ENCODE data around the gene SLC13A5. TPM values are rescaled to one million over a fixed set of nuclear protein-coding genes. Genes with fewer than 3 reads are reported as not detected.

The SLC13A5 gene
- total RNA-seq, 1 donor from 2014 or later, result 0.54 TPM

GRCh38 chr17:6675201-6675825 is 37.9 kb downstream of the SLC13A5 start:
- Mint-ChIP-seq H3K4me3 (no peak overlapping the region), H3K36me3 (ENCODE audit: low read depth) (no peaks in the 10 kb centered on the region), H3K27ac (ENCODE audit: unreplicated experiment) (no peak overlapping the region), H3K9me3 (no peaks in the 10 kb centered on the region), H3K4me1 (no peaks in the 10 kb centered on the region), H3K27me3 (ENCODE audit: low read depth) (peaks cover 16% of the 10 kb centered on the region)
- no peak for TF ChIP-seq CTCF (conservative IDR thresholded peaks at IDR 0.05)
- no peak for DNase-seq (ENCODE audit: low read depth, low spot score)

- H3K4me1 Mint-ChIP-seq, result no peaks in the 10 kb centered on the region
- H3K27me3 Mint-ChIP-seq (ENCODE audit: low read depth), result peaks cover 12% of the 10 kb centered on the region
- H3K9me3 Mint-ChIP-seq, result no peaks in the 10 kb centered on the region
- H3K4me3 Mint-ChIP-seq, result no peak overlapping the region
- no peak for DNase-seq (ENCODE audit: low read depth, low spot score)
- no peaks in the 10 kb centered on the region for H3K36me3 Mint-ChIP-seq (ENCODE audit: low read depth)
- no peak for TF ChIP-seq CTCF (conservative IDR thresholded peaks at IDR 0.05)
- no peak overlapping the region for H3K27ac Mint-ChIP-seq (ENCODE audit: unreplicated experiment)
Observed at GRCh38 chr17:6674586-6674985, 38.6 kb downstream of the SLC13A5 start.

- Mint-ChIP-seq H3K4me1 (peaks cover 13% of the 10 kb centered on the region), H3K36me3 (ENCODE audit: low read depth) (no peaks in the 10 kb centered on the region), H3K4me3 (no peak overlapping the region), H3K27me3 (ENCODE audit: low read depth) (peaks cover 13% of the 10 kb centered on the region), H3K9me3 (no peaks in the 10 kb centered on the region), H3K27ac (ENCODE audit: unreplicated experiment) (no peak overlapping the region)
- no peak for TF ChIP-seq CTCF (conservative IDR thresholded peaks at IDR 0.05)
- no peak for DNase-seq (ENCODE audit: low read depth, low spot score)
Observed at GRCh38 chr17:6671431-6671830, 41.7 kb downstream of the SLC13A5 start.

GRCh38 chr17:6670999-6671398 is 42.2 kb downstream of the SLC13A5 start:
- no peak overlapping the region for H3K27ac Mint-ChIP-seq (ENCODE audit: unreplicated experiment)
- DNase-seq (ENCODE audit: low read depth, low spot score), result no peak
- H3K4me1 Mint-ChIP-seq, result peaks cover 15% of the 10 kb centered on the region
- TF ChIP-seq CTCF (conservative IDR thresholded peaks at IDR 0.05), result no peak
- H3K9me3 Mint-ChIP-seq, result no peaks in the 10 kb centered on the region
- no peaks in the 10 kb centered on the region for H3K36me3 Mint-ChIP-seq (ENCODE audit: low read depth)
- H3K4me3 Mint-ChIP-seq, result no peak overlapping the region
- H3K27me3 Mint-ChIP-seq (ENCODE audit: low read depth), result peaks cover 16% of the 10 kb centered on the region

GRCh38 chr17:6670571-6670970 is 42.6 kb downstream of the SLC13A5 start:
- no peak for DNase-seq (ENCODE audit: low read depth, low spot score)
- no peaks in the 10 kb centered on the region for H3K36me3 Mint-ChIP-seq (ENCODE audit: low read depth)
- H3K4me1 Mint-ChIP-seq, result peaks cover 17% of the 10 kb centered on the region
- no peaks in the 10 kb centered on the region for H3K9me3 Mint-ChIP-seq
- TF ChIP-seq CTCF (conservative IDR thresholded peaks at IDR 0.05), result no peak
- peaks cover 19% of the 10 kb centered on the region for H3K27me3 Mint-ChIP-seq (ENCODE audit: low read depth)
- H3K4me3 Mint-ChIP-seq, result no peak overlapping the region
- no peak overlapping the region for H3K27ac Mint-ChIP-seq (ENCODE audit: unreplicated experiment)
